ENCODE results near the gene PC.
"Not testable (repeated sequence)": the region's sequence is repeated elsewhere in the genome, so short reads cannot be mapped to it uniquely, and the experiment has no call there.

PC gene

GRCh38 chr11:66979336-66979980, 21.3 kb upstream of the PC start:
- DNase-seq: no peak

- no peak for DNase-seq
Observed at GRCh38 chr11:66978717-66979116, 20.5 kb upstream of the PC start.

GRCh38 chr11:66978229-66978628, 20.0 kb upstream of the PC start:
- no peak for DNase-seq

GRCh38 chr11:66976925-66977324, 18.7 kb upstream of the PC start:
- DNase-seq: no peak

- no peak for DNase-seq
Observed at GRCh38 chr11:66976028-66976467, 17.9 kb upstream of the PC start.

- no peak for DNase-seq
Observed at GRCh38 chr11:66975405-66976027, 17.3 kb upstream of the PC start.

- DNase-seq: no peak
Observed at GRCh38 chr11:66974724-66975404, 16.7 kb upstream of the PC start, which contains the start of gene C11orf86. Gene C11orf86, plus strand, starts transcription at chr11:66975304. Its CDS starts 59 bp downstream, at chr11:66975363.

GRCh38 chr11:66973956-66974580, 15.9 kb upstream of the PC start:
- no peak for DNase-seq

GRCh38 chr11:66971488-66971887, 13.3 kb upstream of the PC start:
- no peak for DNase-seq

- DNase-seq: no peak
Observed at GRCh38 chr11:66970807-66971442, 12.7 kb upstream of the PC start.

GRCh38 chr11:66970371-66970806, 12.2 kb upstream of the PC start:
- DNase-seq: no peak

GRCh38 chr11:66969584-66970225, 11.5 kb upstream of the PC start:
- DNase-seq: no peak

GRCh38 chr11:66967670-66968425, 9.7 kb upstream of the PC start:
- DNase-seq: no peak

- no peak for DNase-seq
Observed at GRCh38 chr11:66966351-66966750, 8.2 kb upstream of the PC start.

- no peak for DNase-seq
Observed at GRCh38 chr11:66964495-66964894, 6.3 kb upstream of the PC start.

GRCh38 chr11:66962801-66963200, 4.6 kb upstream of the PC start:
- DNase-seq: no peak

- DNase-seq: no peak
Observed at GRCh38 chr11:66962247-66962646, 4.1 kb upstream of the PC start.

- DNase-seq: not testable (repeated sequence)
Observed at GRCh38 chr11:66961691-66962213, 3.6 kb upstream of the PC start.

- DNase-seq: no peak
Observed at GRCh38 chr11:66958956-66959274, 732 bp upstream of the PC start.

GRCh38 chr11:66957971-66958231, 282 bp downstream of the PC start:
- no peak for DNase-seq

- peak; percentile 20 for DNase-seq
Observed at GRCh38 chr11:66956689-66957290, 1.4 kb downstream of the PC start.

Measured in GF-D8 (cell line).